Epithelial cell of esophagus (primary cell): ENCODE results near the gene ZNF333.

Experiments used
- DNase-seq: peaks from one replicate; pipeline ENCODE4 v3.0.0; 2010; ENCODE audit warnings: low read depth
- H3K4me3 ChIP-seq: 2 replicates; pipeline ENCODE4 v1.5.1; 2011; ENCODE audit warnings: mild to moderate bottlenecking, low read length, control low read depth
- TF ChIP-seq, protein P1 (sequence below): IDR thresholded peaks from 2 replicates; pipeline ENCODE4 v1.5.1; 2011; ENCODE audit warnings: low read depth, mild to moderate bottlenecking, low read length, control low read depth, inconsistent platforms; ENCODE audit not compliant: insufficient read depth; ENCODE audit errors: missing control alignments

Gene ZNF333

GRCh38 chr19:14689598-14690503 lies at the start of gene ZNF333:
TSS of gene ZNF333 (plus strand) at chr19:14690048. CDS start at chr19:14693492, 3,444 bp downstream.
- H3K4me3 ChIP-seq = peak within 1 kb of the TSS; percentile 74
- peak; percentile 92 for DNase-seq
- TF ChIP-seq, protein P1, sequence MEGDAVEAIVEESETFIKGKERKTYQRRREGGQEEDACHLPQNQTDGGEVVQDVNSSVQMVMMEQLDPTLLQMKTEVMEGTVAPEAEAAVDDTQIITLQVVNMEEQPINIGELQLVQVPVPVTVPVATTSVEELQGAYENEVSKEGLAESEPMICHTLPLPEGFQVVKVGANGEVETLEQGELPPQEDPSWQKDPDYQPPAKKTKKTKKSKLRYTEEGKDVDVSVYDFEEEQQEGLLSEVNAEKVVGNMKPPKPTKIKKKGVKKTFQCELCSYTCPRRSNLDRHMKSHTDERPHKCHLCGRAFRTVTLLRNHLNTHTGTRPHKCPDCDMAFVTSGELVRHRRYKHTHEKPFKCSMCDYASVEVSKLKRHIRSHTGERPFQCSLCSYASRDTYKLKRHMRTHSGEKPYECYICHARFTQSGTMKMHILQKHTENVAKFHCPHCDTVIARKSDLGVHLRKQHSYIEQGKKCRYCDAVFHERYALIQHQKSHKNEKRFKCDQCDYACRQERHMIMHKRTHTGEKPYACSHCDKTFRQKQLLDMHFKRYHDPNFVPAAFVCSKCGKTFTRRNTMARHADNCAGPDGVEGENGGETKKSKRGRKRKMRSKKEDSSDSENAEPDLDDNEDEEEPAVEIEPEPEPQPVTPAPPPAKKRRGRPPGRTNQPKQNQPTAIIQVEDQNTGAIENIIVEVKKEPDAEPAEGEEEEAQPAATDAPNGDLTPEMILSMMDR = no peak

DNA sequence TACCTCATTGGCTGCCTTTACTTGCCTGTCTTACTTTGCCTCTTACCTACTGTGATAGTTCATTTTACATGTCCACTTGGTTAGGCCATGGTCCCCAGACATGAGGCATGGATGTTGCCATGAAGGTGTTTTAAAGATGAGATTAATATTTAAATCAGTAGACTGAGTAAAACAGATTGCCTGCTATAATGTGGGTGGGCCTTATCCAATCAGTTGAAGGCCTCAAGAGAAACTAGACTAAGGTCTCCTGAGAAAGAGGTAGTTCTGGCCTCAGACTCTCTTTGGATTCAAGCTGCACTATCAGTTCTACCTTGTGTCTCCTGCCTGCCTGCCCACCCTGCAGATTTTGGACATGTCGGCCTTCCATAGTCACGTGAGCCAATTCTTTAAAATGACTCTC lies 41.3 kb upstream of the ZNF333 start:
- no peak for DNase-seq
- no peak overlapping the region for H3K4me3 ChIP-seq
- TF ChIP-seq, protein P1 = no peak

DNA sequence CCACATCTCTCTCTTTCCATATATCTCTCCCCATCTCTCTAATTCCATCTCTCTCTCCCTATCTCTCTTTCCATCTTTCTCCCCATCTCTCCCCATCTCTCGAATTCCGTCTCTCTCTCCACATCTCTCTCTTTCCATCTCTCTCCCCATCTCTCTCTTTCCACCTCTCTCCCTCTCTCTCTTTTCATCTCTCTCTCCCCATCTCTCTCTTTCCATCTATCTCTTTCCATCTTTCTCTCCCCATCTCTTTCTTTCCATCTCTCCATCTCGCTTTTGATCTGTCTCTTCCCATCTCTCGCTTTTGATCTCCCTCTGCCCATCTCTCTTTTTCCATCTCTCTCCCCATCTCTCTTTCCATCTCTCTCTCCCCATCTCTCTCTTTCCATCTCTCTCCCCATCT lies 40.8 kb upstream of the ZNF333 start:
- no peak for DNase-seq
- TF ChIP-seq, protein P1 = no peak
- no peak overlapping the region for H3K4me3 ChIP-seq

GRCh38 chr19:14650161-14650560 lies 39.7 kb upstream of the ZNF333 start:
- TF ChIP-seq, protein P1 = no peak
- DNase-seq = no peak
- H3K4me3 ChIP-seq = no peak overlapping the region

- no peak overlapping the region for H3K4me3 ChIP-seq
- no peak for DNase-seq
- TF ChIP-seq, protein P1 = no peak
These were observed 34.9 kb upstream of the ZNF333 start for GRCh38 chr19:14654786-14655560.

- TF ChIP-seq, protein P1 = no peak
- DNase-seq = no peak
These were observed 34.1 kb upstream of the ZNF333 start for GRCh38 chr19:14655726-14656125.

More at GRCh38 chr19:14655726-14656125, 34.1 kb upstream of the ZNF333 start:
- H3K4me3 ChIP-seq = no peak overlapping the region
